ENCODE results near the gene DENND6B. TPM values are rescaled to one million over a fixed set of nuclear protein-coding genes. Genes with fewer than 3 reads are reported as not detected.
"Not testable (repeated sequence)": the region's sequence is repeated elsewhere in the genome, so short reads cannot be mapped to it uniquely, and the experiment has no call there.

DENND6B gene, protein sequence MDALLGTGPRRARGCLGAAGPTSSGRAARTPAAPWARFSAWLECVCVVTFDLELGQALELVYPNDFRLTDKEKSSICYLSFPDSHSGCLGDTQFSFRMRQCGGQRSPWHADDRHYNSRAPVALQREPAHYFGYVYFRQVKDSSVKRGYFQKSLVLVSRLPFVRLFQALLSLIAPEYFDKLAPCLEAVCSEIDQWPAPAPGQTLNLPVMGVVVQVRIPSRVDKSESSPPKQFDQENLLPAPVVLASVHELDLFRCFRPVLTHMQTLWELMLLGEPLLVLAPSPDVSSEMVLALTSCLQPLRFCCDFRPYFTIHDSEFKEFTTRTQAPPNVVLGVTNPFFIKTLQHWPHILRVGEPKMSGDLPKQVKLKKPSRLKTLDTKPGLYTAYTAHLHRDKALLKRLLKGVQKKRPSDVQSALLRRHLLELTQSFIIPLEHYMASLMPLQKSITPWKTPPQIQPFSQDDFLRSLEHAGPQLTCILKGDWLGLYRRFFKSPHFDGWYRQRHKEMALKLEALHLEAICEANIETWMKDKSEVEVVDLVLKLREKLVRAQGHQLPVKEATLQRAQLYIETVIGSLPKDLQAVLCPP
- total RNA-seq (ENCODE audit: unreplicated experiment) = 32.1 TPM
- long read RNA-seq, full-length matches to known transcripts = 5 of 12 reads
- long read RNA-seq, partial matches to known transcripts = 1 of 12 reads
- long read RNA-seq, other reads (novel, unspliced or antisense) = 6 of 12 reads

DNA sequence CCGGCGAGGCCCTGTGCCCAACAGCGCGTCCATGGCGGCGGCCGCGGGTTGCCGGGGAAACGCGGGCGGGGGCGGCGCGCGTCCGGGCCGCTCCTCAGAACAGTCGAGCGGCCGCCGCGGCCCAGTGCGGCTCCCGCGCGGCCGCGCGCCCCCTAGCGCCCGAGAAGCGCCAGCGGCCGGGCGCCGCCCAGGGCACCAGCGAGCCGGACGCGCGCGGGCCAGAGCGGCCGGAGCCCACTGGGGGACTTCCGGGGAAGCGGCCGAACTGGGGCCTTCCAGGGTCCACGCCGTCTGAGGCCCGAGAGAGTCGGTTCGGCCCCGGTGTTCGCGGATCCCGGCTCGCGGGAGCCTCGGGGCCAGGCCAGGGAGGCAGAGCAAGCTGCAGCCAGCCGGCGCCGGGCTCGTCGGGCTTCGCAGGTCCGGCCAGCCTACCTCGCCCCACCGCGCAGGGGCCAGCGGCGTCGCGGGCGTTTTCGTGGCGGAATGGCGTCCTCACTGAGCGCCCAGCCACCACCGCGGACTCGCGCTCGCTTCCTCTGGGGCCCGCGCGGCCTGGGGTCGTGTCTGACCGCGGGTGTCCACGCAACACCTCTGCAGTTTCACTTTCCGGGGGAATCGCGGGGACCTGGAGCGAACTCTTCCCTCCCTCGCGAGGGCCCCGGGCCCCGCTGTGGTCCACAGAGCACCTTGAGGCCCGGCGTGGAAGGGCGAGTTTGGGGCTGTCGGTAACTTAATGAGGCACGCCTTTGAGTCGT, at the start of gene DENND6B:
Gene DENND6B (minus strand): TSS at position 57 of the 755 bp plus-strand sequence. CDS start 24 bp downstream, at position 33.
- Mint-ChIP-seq H3K36me3 (ENCODE audit: unreplicated experiment) (peaks cover 5% of the 10 kb centered on the region), H3K27ac (ENCODE audit: unreplicated experiment) (peak within 1 kb of the TSS; percentile 81), H3K27me3 (ENCODE audit: unreplicated experiment) (peaks cover 11% of the 10 kb centered on the region), H3K9me3 (ENCODE audit: unreplicated experiment) (peaks cover 5% of the 10 kb centered on the region), H3K4me1 (ENCODE audit: low read depth, unreplicated experiment) (peaks cover 8% of the 10 kb centered on the region), H3K4me3 (ENCODE audit: unreplicated experiment) (peak within 1 kb of the TSS; percentile 94)
- TF ChIP-seq, protein P1, sequence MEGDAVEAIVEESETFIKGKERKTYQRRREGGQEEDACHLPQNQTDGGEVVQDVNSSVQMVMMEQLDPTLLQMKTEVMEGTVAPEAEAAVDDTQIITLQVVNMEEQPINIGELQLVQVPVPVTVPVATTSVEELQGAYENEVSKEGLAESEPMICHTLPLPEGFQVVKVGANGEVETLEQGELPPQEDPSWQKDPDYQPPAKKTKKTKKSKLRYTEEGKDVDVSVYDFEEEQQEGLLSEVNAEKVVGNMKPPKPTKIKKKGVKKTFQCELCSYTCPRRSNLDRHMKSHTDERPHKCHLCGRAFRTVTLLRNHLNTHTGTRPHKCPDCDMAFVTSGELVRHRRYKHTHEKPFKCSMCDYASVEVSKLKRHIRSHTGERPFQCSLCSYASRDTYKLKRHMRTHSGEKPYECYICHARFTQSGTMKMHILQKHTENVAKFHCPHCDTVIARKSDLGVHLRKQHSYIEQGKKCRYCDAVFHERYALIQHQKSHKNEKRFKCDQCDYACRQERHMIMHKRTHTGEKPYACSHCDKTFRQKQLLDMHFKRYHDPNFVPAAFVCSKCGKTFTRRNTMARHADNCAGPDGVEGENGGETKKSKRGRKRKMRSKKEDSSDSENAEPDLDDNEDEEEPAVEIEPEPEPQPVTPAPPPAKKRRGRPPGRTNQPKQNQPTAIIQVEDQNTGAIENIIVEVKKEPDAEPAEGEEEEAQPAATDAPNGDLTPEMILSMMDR (IDR thresholded peaks at IDR 0.05; ENCODE audit: partially characterized antibody, unreplicated experiment) = peak; percentile 64
- peak; percentile 85 for DNase-seq

DNA sequence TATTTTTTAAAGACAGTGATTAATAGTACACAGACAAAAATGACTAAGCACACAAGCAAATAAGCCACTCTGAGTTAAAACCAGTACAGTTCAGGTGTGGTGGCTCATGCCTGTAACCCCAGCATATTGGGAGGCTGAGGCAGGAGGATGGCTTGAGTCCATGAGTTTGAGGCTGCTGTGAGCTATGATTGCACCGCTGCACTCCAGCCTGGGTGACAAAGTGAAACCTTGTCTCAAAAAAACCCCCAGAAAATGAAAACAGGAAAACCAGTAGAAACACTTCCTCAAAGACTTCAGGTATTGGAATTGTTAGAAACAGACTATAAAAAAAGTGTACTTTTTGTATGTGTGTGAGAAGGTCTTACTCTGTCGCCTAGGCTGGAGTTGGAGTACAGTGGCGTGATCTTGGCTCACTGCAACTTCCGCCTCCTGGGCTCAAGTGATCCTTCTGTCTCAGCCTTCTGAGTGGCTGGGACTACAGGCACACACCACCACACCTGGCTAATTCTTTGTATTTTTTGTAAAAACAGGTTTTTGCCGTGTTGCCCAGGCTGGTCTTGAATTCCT, 49.4 kb upstream of the DENND6B start:
- no peak for DNase-seq
- Mint-ChIP-seq H3K9me3 (ENCODE audit: unreplicated experiment) (peaks cover 4% of the 10 kb centered on the region), H3K4me3 (ENCODE audit: unreplicated experiment) (no peak overlapping the region), H3K27me3 (ENCODE audit: unreplicated experiment) (no peaks in the 10 kb centered on the region), H3K36me3 (ENCODE audit: unreplicated experiment) (peaks cover 13% of the 10 kb centered on the region), H3K27ac (ENCODE audit: unreplicated experiment) (no peak overlapping the region), H3K4me1 (ENCODE audit: low read depth, unreplicated experiment) (no peaks in the 10 kb centered on the region)
- TF ChIP-seq, protein P1 (IDR thresholded peaks at IDR 0.05; ENCODE audit: partially characterized antibody, unreplicated experiment) = no peak

DNA sequence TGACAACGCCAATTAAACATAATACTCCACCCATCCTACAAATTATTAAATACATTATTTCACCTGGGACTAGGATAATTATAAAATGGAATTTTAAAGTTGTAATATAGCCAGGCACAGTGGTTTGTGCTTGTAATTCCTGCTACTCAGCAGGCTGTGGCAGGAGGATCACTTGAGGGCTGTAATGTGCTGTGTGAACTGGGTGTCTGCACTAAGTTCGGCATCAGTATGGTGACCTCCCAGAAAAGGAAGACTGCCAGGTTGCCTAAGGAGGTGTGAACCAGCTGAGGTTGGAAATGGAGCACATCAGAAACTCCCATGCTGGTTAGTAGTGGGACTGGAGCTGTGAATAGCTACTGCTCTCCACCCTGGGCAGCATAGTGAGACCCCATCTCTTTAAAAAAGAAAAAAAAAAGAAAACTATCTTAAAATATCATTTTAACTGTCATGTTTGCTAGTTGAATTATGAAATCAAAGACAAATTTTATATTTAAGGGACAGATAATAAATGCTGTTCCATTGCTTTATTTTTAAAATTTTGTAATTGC, 44.4 kb upstream of the DENND6B start:
- peaks cover 2% of the 10 kb centered on the region for H3K9me3 Mint-ChIP-seq (ENCODE audit: unreplicated experiment)
- no peak for DNase-seq
- peaks cover 7% of the 10 kb centered on the region for H3K36me3 Mint-ChIP-seq (ENCODE audit: unreplicated experiment)
- no peak overlapping the region for H3K4me3 Mint-ChIP-seq (ENCODE audit: unreplicated experiment)
- peaks cover 10% of the 10 kb centered on the region for H3K4me1 Mint-ChIP-seq (ENCODE audit: low read depth, unreplicated experiment)
- H3K27ac Mint-ChIP-seq (ENCODE audit: unreplicated experiment) = no peak overlapping the region
- TF ChIP-seq, protein P1 (IDR thresholded peaks at IDR 0.05; ENCODE audit: partially characterized antibody, unreplicated experiment) = no peak
- peaks cover 4% of the 10 kb centered on the region for H3K27me3 Mint-ChIP-seq (ENCODE audit: unreplicated experiment)

DNA sequence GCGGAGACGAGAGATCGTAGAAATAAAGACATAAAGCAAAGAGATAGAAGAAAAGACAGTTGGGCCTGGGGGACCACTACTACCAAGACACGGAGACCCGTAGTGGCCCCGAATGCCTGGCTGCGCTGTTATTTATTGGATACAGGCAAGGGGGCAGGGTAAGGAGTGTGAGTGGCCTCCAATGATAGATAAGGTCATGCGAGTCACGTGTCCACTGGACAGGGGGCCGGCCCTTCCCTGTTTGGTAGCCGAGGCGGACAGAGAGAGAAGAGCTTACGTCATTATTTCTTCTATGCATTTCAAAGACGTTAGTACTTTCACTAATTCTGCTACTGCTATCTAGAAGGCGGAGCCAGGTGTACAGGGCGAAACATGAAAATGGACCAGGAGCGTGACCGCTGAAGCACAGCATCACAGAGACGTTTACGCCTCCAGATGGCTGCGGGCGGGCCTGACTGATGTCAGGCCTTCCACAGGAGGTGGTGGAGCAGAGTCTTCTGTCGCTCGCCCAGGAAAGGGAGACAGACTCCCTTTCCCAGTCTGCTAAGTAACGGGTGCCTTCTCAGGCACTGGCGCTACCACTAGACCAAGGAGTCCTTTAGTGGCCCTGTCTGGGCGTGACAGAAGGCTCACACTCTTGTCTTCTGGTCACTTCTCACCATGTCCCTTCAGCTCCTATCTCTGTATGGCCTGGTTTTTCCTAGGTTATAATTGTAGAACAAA, 41.1 kb upstream of the DENND6B start:
- peaks cover 8% of the 10 kb centered on the region for H3K27me3 Mint-ChIP-seq (ENCODE audit: unreplicated experiment)
- peak; percentile 28 for DNase-seq
- peak overlapping the region; percentile 55 for H3K4me3 Mint-ChIP-seq (ENCODE audit: unreplicated experiment)
- H3K4me1 Mint-ChIP-seq (ENCODE audit: low read depth, unreplicated experiment) = peaks cover 16% of the 10 kb centered on the region
- TF ChIP-seq, protein P1 (IDR thresholded peaks at IDR 0.05; ENCODE audit: partially characterized antibody, unreplicated experiment) = no peak
- H3K36me3 Mint-ChIP-seq (ENCODE audit: unreplicated experiment) = peaks cover 11% of the 10 kb centered on the region
- peaks cover 2% of the 10 kb centered on the region for H3K9me3 Mint-ChIP-seq (ENCODE audit: unreplicated experiment)
- peak overlapping the region; percentile 67 for H3K27ac Mint-ChIP-seq (ENCODE audit: unreplicated experiment)

DNA sequence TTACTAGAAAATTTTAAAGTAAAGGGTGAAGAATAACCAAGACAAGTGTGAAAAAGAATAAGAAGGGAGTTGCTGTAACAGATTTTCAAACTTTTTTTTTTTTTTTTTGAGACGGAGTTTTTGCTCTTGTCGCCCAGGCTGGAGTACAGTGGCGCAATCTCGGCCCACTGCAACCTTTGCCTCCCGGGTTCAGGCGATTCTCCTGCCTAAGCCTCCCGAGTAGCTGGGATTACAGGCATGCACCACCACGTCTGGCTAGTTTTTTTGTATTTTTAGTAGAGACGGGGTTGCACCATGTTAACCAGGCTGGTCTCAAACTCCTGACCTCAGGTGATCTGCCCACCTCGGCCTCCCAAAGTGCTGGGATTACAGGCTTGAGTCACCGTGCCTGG, 37.0 kb upstream of the DENND6B start:
- H3K27ac Mint-ChIP-seq (ENCODE audit: unreplicated experiment); H3K27me3 Mint-ChIP-seq (ENCODE audit: unreplicated experiment); H3K4me3 Mint-ChIP-seq (ENCODE audit: unreplicated experiment); H3K9me3 Mint-ChIP-seq (ENCODE audit: unreplicated experiment); DNase-seq: not testable (repeated sequence)
- peaks cover 16% of the 10 kb centered on the region for H3K36me3 Mint-ChIP-seq (ENCODE audit: unreplicated experiment)
- peaks cover 20% of the 10 kb centered on the region for H3K4me1 Mint-ChIP-seq (ENCODE audit: low read depth, unreplicated experiment)
